Measurements from ENCODE around the gene LTB. TPM values are rescaled to one million over a fixed set of nuclear protein-coding genes. Genes with fewer than 3 reads are reported as not detected.

The LTB gene
- total and polyA plus RNA-seq, 9 of the 15 experiments (the other 6 are each of a cell fraction or from before 2014, with no cell fraction given) = 0.07 to 0.51 TPM; not detected in 7

DNA sequence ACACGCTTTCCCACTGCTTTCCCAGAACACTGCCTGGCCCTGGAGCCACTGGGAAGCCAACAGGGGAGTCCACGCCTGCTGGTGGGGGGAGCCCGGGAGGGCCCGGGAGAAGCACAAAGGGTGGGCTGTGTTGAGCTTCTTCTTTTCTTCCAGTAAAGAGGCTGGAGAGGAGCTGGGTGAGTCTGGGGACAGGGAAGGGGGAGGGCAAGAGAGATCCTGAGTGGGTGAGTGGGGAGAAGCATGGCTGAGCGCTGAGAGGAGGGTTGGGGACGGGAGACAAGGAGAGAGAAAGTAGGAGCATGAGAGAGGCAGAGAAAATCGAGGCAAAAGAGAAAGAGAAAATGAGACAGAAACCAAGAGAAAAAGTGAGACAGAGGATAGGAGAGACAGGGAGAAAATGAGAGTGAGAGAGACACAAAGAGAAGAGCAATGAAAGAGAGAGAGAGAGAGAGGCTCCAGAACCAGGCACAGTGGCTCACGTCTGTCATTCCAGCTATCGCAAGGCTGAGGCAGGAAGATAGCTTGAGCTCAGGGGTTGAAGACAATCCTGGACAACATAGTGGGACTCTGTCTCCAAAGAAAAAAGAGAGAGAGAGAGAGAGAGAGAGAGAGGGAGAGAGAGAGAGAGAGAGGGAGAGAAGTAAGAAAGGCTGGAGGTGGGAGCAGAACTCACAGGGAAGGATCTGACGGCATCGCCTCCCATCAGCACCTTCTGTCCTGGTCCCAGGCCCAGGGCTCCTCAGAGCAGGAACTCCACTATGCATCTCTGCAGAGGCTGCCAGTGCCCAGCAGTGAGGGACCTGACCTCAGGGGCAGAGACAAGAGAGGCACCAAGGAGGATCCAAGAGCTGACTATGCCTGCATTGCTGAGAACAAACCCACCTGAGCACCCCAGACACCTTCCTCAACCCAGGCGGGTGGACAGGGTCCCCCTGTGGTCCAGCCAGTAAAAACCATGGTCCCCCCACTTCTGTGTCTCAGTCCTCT is 5.9 kb upstream of the LTB start (continued):
- TF ChIP-seq NCOR1 (IDR thresholded peaks at IDR 0.05) (no peak), DPF2 (IDR thresholded peaks at IDR 0.05) (0 out of 2 replicates have a peak, but pooled peaks have one; percentile 24), FUS (optimal IDR thresholded peaks at IDR 0.05; ENCODE audit: low read depth, low read length) (no peak), ZNF780A (CRISPR knock-in tag; IDR thresholded peaks at IDR 0.05) (no peak), HDAC1 (IDR thresholded peaks at IDR 0.05) (peak in 1 of 2 experiments; percentile 43; a peak in 1 of 4 replicates), ETV5 (CRISPR knock-in tag; IDR thresholded peaks at IDR 0.05; ENCODE audit: low read depth) (no peak), HEY1 (CRISPR knock-in tag; IDR thresholded peaks at IDR 0.05; ENCODE audit: borderline replicate concordance) (no peak), RNF2 (IDR thresholded peaks at IDR 0.05) (no peak), ELF1 (tag; IDR thresholded peaks at IDR 0.05) (no peak)
- TF ChIP-seq, protein P1, sequence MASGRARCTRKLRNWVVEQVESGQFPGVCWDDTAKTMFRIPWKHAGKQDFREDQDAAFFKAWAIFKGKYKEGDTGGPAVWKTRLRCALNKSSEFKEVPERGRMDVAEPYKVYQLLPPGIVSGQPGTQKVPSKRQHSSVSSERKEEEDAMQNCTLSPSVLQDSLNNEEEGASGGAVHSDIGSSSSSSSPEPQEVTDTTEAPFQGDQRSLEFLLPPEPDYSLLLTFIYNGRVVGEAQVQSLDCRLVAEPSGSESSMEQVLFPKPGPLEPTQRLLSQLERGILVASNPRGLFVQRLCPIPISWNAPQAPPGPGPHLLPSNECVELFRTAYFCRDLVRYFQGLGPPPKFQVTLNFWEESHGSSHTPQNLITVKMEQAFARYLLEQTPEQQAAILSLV (tag; IDR thresholded peaks at IDR 0.05) = no peak
- TF ChIP-seq, protein P2, sequence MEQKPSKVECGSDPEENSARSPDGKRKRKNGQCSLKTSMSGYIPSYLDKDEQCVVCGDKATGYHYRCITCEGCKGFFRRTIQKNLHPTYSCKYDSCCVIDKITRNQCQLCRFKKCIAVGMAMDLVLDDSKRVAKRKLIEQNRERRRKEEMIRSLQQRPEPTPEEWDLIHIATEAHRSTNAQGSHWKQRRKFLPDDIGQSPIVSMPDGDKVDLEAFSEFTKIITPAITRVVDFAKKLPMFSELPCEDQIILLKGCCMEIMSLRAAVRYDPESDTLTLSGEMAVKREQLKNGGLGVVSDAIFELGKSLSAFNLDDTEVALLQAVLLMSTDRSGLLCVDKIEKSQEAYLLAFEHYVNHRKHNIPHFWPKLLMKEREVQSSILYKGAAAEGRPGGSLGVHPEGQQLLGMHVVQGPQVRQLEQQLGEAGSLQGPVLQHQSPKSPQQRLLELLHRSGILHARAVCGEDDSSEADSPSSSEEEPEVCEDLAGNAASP (IDR thresholded peaks at IDR 0.05) = no peak
- TF ChIP-seq, protein P3, sequence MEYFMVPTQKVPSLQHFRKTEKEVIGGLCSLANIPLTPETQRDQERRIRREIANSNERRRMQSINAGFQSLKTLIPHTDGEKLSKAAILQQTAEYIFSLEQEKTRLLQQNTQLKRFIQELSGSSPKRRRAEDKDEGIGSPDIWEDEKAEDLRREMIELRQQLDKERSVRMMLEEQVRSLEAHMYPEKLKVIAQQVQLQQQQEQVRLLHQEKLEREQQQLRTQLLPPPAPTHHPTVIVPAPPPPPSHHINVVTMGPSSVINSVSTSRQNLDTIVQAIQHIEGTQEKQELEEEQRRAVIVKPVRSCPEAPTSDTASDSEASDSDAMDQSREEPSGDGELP (CRISPR knock-in tag; IDR thresholded peaks at IDR 0.05; ENCODE audit: borderline replicate concordance) = no peak

All from K562 (cell line).